K562 (cell line): Measurements from ENCODE around the gene MYCBP2. TPM values are rescaled to one million over a fixed set of nuclear protein-coding genes. Genes with fewer than 3 reads are reported as not detected.

Source experiments
- ATAC-seq: fragments of 200-7000 bp; cut with Tn5 transposase; 3 replicates; pipeline ENCODE4 v1.9.1; 2020; ENCODE audit warnings: moderate library complexity
- BruUV-seq: library from RNA; stranded (reverse); fragments of 400-500 nt; replicated peaks from 2 replicates; lab custom pipeline; 2021; lab: Mats Ljungman, UMichigan
- CTCF ChIA-PET: fragments of 300-600 bp; formaldehyde crosslinking; extraction: SDS; loops from one replicate; lab custom pipeline; 2021; ENCODE audit warnings: low intra/inter-chr PET ratio; lab: Yijun Ruan, JAX
- POLR2A ChIA-PET: fragments of 300-600, 350-650 bp; sonication (Branson Sonifier 250); formaldehyde crosslinking; extraction: SDS; loops from one replicate; lab custom pipeline; 2021; ENCODE audit warnings: antibody characterized with exemption, inconsistent platforms; lab: Yijun Ruan, JAX
- DNase-seq, 4 experiments: peaks; one replicate each; pipeline versions ENCODE4 v3.0.0 to v3.0.0-alpha.2; 2011 to 2018; ENCODE audit warnings: low spot score in 3 of 4, mixed read lengths in 3 of 4; ENCODE audit errors: extremely low read depth in 1 of 4
- FAIRE-seq: peaks from 2 replicates; lab custom pipeline; 2011; peaks lifted over from hg19 to GRCh38; lab: Jason Lieb, UNC
- H2AFZ ChIP-seq: 2 replicates; pipeline ENCODE4 v1.6.0; 2011; ENCODE audit warnings: low read depth, low read length, control low read depth, inconsistent platforms
- H3K27ac ChIP-seq: fragments of 200-600 bp; 3 replicates; pipeline ENCODE4 v1.8.0; 2011; ENCODE audit warnings: low read depth, mild to moderate bottlenecking, control low read depth, inconsistent platforms, low read length, moderate library complexity, mixed read lengths; ENCODE audit errors: extremely low read depth
- H3K27me3 ChIP-seq, 2 experiments: fragments of 300-600 bp in 1 of 2; 2 replicates in 1 of 2; 3 replicates in 1 of 2; pipeline versions ENCODE4 v1.6.0 to v1.8.0; 2011; ENCODE audit warnings: inconsistent platforms in 2 of 2, low read length in 2 of 2, mild to moderate bottlenecking in 1 of 2, mixed read lengths in 1 of 2, moderate library complexity in 1 of 2; ENCODE audit not compliant: control insufficient read depth in 2 of 2, insufficient read depth in 2 of 2
- H3K36me3 ChIP-seq: fragments of 300-600 bp; 3 replicates; pipeline ENCODE4 v1.8.0; 2011; ENCODE audit warnings: mild to moderate bottlenecking, low read length, inconsistent platforms; ENCODE audit not compliant: control insufficient read depth, insufficient read depth
- H3K4me1 ChIP-seq, 2 experiments: fragments of 200-600 bp in 1 of 2; replicated peaks in 1 of 2; 2 replicates in 1 of 2; 3 replicates in 1 of 2; pipeline versions ENCODE4 v1.5.1 to v1.8.0; 2011; ENCODE audit warnings: inconsistent platforms in 2 of 2, low read length in 2 of 2, mild to moderate bottlenecking in 1 of 2, mixed read lengths in 1 of 2, moderate library complexity in 1 of 2; ENCODE audit not compliant: control insufficient read depth in 2 of 2, insufficient read depth in 2 of 2
- H3K4me2 ChIP-seq: 2 replicates; pipeline ENCODE4 v1.6.1; 2011; ENCODE audit warnings: low read length, control low read depth, inconsistent platforms, mixed read lengths; ENCODE audit not compliant: insufficient read depth
- H3K4me3 ChIP-seq: fragments of 200-600 bp; sonication (generic), shearing (Covaris generic); 2 replicates; pipeline ENCODE4 v1.5.1; 2016; ENCODE audit warnings: control low read depth, inconsistent platforms
- H3K79me2 ChIP-seq: fragments of 200-600 bp; 3 replicates; pipeline ENCODE4 v1.8.0; 2011; ENCODE audit warnings: low read length, inconsistent platforms; ENCODE audit not compliant: control insufficient read depth, insufficient read depth
- H3K9ac ChIP-seq, 2 experiments: 2 replicates each; pipeline versions ENCODE4 v1.6.0 to v1.6.1; 2011; ENCODE audit warnings: low read depth in 2 of 2, low read length in 2 of 2, control low read depth in 1 of 2, inconsistent platforms in 1 of 2, mild to moderate bottlenecking in 1 of 2, mixed read lengths in 1 of 2; ENCODE audit not compliant: insufficient read depth in 1 of 2
- H3K9me1 ChIP-seq: one replicate; pipeline ENCODE4 v1.6.0; 2011; ENCODE audit warnings: inconsistent platforms, mild to moderate bottlenecking, low read length, moderate library complexity; ENCODE audit not compliant: control insufficient read depth, insufficient read depth
- H3K9me3 ChIP-seq: replicated peaks from 2 replicates; pipeline ENCODE4 v1.5.1; 2011; ENCODE audit warnings: low read depth, low read length, inconsistent platforms; ENCODE audit not compliant: control insufficient read depth, insufficient read depth
- H4K20me1 ChIP-seq: replicated peaks from 2 replicates; pipeline ENCODE4 v1.6.1; 2011; ENCODE audit warnings: low read length, inconsistent platforms, mixed read lengths; ENCODE audit not compliant: control insufficient read depth, insufficient read depth
- ARNT ChIP-seq, 2 experiments: fragments of 450-650 bp; IDR thresholded peaks; 2 replicates each; pipeline ENCODE4 v1.6.1; 2016; ENCODE audit warnings: mild to moderate bottlenecking in 1 of 2
- GABPB1 ChIP-seq: sonication (generic); formaldehyde crosslinking; IDR thresholded peaks from 2 replicates; pipeline ENCODE4 v1.8.0; 2022; ENCODE audit warnings: mild to moderate bottlenecking, missing genetic modification reagents
- ILF3 ChIP-seq: fragments of 450-650 bp; IDR thresholded peaks from 2 replicates; pipeline ENCODE4 v1.6.1; 2018; ENCODE audit warnings: antibody characterized with exemption, mild to moderate bottlenecking, moderate library complexity, borderline replicate concordance
- POLR2B ChIP-seq: fragments of 450-650 bp; IDR thresholded peaks from 2 replicates; pipeline ENCODE4 v1.6.1; 2018; ENCODE audit warnings: low read depth; ENCODE audit not compliant: partially characterized antibody
- POLR3G ChIP-seq: IDR thresholded peaks from 2 replicates; pipeline ENCODE4 v1.6.1; 2011; ENCODE audit not compliant: insufficient read length, insufficient replicate concordance; ENCODE audit errors: extremely low read depth
- PREB ChIP-seq: sonication (generic); formaldehyde crosslinking; IDR thresholded peaks from 2 replicates; pipeline ENCODE4 v1.8.1; 2023; ENCODE audit warnings: mild to moderate bottlenecking, missing genetic modification reagents
- SETDB1 ChIP-seq: IDR thresholded peaks from one replicate; pipeline ENCODE4 v1.6.1; 2012; ENCODE audit warnings: low read length, control low read depth, inconsistent platforms
- ZBED1 ChIP-seq: IDR thresholded peaks from 2 replicates; pipeline ENCODE4 v1.6.1; 2014
- ZFP36 ChIP-seq: fragments of 150-350 bp; IDR thresholded peaks from 2 replicates; pipeline ENCODE4 v1.6.1; 2018; ENCODE audit warnings: low read length, low read depth; ENCODE audit not compliant: partially characterized antibody
- ZNF584 ChIP-seq: fragments of 200-800 bp; sonication (Bioruptor generic); IDR thresholded peaks from 2 replicates; pipeline ENCODE4 v1.6.1; 2016; ENCODE audit warnings: low read depth, mild to moderate bottlenecking, missing genetic modification characterization, missing compliant biosample characterization
- WGBS: fragments of 100-300 bp; shearing (Covaris generic); methylation state at CpG from one replicate; pipeline ENCODE4 v1.1.6; 2016; ENCODE audit warnings: low coverage, mixed read lengths; ENCODE audit not compliant: insufficient coverage; ENCODE audit errors: missing lambda C conversion rate; 5-methylcytosine and 5-hydroxymethylcytosine counted together
- in situ Hi-C: fragments of 300-500 bp; cut with MboI; formaldehyde crosslinking; loops from 4 replicates; pipeline ENCODE4 v1.15.0; 2018; ENCODE audit warnings: inconsistent platforms, mixed read lengths
- intact Hi-C: fragments of 100-400 bp; cut with micrococcal nuclease; formaldehyde crosslinking; loops from 2 replicates; pipeline ENCODE4 v1.14.2; 2022
- polyA plus RNA-seq, 8 experiments: library from polyadenylated mRNA; depleted of rRNA in 4 of 8; stranded (reverse) in 5 of 8; unstranded in 3 of 8; fragments of >200 nt; fragmentation: Nextera tagmentation in 2 of 8; fragmentation: Illumina TruSeq in 1 of 8; extraction: Ambion mirVana in 2 of 8; extraction: Trizol in 1 of 8; gene quantifications; 2 replicates each; pipeline versions ENCODE4 v1.2.1 to v1.2.3, GENCODE V29; 2011 to 2014; ENCODE audit warnings: inconsistent platforms in 1 of 8, missing spikeins in 1 of 8
- total RNA-seq, 7 experiments: library from RNA; depleted of rRNA in 6 of 7; stranded (reverse); fragments of >200 nt in 6 of 7; fragmentation: Illumina TruSeq in 2 of 7; extraction: Trizol in 2 of 7; gene quantifications; 2 replicates each; pipeline versions ENCODE4 v1.2.1 to v1.2.3, GENCODE V29; 2011 to 2021; ENCODE audit warnings: low replicate concordance in 1 of 7

The MYCBP2 gene
- total and polyA plus RNA-seq, 9 of the 15 experiments (the other 6 are each of a cell fraction or from before 2014, with no cell fraction given): 13.2 to 47.2 (median 28.9) TPM

- TF ChIP-seq ZFP36: no peak
Observed at GRCh38 chr13:77079902-77080413, 246.9 kb downstream of the MYCBP2 start (continued).

- no peak overlapping the region for H3K9ac ChIP-seq
- intact Hi-C loops: no loop called here
- no peaks in the 10 kb centered on the region for H3K9me1 ChIP-seq
- H3K27me3 ChIP-seq: no peaks in the 10 kb centered on the region
- H2AFZ ChIP-seq: no peak overlapping the region
- H3K9me3 ChIP-seq: no peaks in the 10 kb centered on the region
- no peaks in the 10 kb centered on the region for H3K4me1 ChIP-seq
- ATAC-seq: no peak
- H3K36me3 ChIP-seq: peaks cover 44% of the 10 kb centered on the region
- H3K79me2 ChIP-seq: no peaks in the 10 kb centered on the region
- FAIRE-seq: no peak
- ChIA-PET POLR2A (no interaction called here), CTCF (no interaction called here)
- DNase-seq: no peak
- no peak overlapping the region for H3K4me3 ChIP-seq
- in situ Hi-C loops: no loop called here
- no TSS peak for BruUV-seq
- H3K27ac ChIP-seq: no peak overlapping the region
- no peaks in the 10 kb centered on the region for H4K20me1 ChIP-seq
- no peak overlapping the region for H3K4me2 ChIP-seq
- WGBS: 94% methylated on average over 2 of the region's 2 CpGs
- no peak for TF ChIP-seq POLR3G
- TF ChIP-seq ARNT (IDR thresholded peaks at IDR 0.05): no peak
- TF ChIP-seq ZBED1: no peak
- no peak for TF ChIP-seq SETDB1
- no peak for TF ChIP-seq ZNF584 (CRISPR knock-in tag)
- no peak for TF ChIP-seq ILF3
- TF ChIP-seq POLR2B: no peak
- TF ChIP-seq GABPB1 (CRISPR knock-in tag): no peak
- TF ChIP-seq PREB: no peak
Observed at GRCh38 chr13:77067519-77067918, 259.4 kb downstream of the MYCBP2 start.
